Right kidney (tissue), 1 donor: ENCODE results near the gene LILRA5.
"Not testable (repeated sequence)": the region's sequence is repeated elsewhere in the genome, so short reads cannot be mapped to it uniquely, and the experiment has no call there.

ENCODE experiments used
- DNase-seq: peaks from one replicate; pipeline ENCODE4 v3.0.0-alpha.2; 2016

Gene LILRA5

DNA sequence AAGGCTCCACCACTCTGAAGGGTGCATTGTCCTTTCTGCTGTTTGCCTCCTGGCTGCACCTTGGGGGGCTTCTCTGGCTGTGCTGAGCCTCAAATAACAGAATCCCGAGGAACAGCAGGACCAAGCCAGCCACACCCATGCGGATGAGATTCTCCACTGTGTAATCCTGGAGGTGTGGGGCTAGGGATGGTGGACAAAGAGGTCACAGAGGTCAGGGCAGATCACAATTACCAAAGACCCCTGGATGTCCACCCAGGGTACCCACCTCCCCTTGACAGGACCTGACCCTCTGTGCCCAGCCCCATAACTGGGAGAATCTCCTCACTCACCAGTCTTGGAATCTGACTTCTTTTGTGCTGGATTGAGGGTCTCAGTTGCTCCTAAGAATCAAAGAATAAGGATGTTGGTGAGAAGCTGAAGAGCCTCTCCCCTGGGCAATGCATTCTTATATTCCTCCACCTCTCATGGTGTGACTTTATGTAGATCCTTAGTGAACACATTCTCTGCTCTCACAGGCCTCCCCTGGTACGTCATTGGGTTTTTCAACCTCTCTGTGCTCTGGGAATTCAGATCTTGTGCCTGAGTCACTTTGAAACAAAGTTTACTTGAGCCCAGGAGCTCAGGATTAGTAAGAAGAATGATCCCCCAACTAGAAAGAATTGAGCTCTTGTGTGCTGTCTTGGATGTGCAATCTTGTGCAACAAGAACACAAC, 20.8 kb upstream of the LILRA5 start:
- DNase-seq: no peak

DNA sequence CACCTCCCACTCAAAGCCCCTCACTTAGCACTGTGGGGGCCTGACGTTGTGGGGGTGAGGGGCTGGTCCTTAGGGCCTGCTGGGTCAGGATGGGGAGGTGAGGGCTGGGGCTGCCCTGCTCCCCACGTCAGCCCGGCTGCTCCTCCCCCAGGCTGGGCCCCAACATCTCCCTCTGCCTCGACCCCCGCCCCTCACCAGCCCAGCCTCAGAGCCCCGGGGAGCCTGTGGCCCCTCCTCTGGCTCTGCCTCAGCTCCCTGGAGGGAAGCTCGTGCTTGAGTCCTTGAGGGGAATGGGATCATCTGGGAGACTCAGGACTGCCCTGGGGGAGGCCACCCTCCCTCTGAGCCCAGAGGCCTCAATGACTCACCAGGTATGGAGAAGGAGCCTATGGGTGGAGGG, 19.2 kb upstream of the LILRA5 start:
- DNase-seq: no peak

DNA sequence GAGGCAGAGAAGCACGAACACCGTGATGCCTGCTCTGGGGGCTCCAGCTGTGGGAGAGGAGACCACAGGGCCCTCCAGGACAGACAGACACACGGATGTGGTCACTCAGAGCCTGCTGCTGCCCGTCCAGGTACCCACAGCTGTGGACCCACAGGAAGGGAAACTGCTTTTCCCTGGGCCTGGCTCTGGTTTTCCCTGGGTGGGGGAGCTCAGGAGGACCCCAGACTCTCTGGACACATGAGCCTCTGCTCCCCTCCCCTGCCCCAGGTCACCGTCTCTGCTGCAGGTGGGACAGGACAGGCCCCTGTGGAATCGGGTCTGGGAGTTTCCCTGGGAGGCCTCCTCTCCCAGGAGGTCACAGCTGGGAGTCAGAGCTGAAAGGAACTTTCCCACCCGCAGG, 18.7 kb upstream of the LILRA5 start:
- no peak for DNase-seq

DNA sequence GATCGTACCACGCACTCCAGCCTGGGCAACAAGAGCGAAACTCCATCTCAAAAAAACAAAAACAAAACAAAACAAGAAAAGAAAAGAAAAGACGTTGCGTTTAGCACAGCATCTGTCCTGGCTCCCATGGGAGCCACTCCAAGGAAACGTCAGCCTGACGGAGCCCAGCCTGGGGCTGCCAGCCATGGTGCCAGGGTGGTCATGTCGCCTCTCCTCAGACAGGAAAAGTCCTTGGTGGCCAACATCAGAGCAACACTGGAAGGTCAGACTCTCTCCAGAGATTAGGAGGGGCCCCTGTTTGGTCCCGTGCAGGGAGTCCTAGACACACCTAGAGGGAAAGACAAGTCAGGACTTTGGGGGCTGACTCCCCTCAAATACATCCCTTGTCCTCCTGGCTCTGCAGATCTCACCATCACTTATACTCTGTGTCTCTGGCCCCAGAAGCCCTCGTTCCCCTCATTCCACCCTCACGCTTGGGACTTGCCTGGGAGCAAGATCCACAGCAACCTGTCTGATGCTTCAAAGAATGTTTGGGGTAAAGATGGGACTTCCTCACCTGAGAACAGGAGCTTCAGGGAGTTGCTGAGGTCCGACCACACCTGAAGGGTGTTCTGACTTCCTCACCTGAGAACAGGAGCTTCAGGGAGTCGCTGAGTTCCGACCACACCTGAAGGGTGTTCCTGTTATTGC, 16.7 kb upstream of the LILRA5 start:
- no peak for DNase-seq

DNA sequence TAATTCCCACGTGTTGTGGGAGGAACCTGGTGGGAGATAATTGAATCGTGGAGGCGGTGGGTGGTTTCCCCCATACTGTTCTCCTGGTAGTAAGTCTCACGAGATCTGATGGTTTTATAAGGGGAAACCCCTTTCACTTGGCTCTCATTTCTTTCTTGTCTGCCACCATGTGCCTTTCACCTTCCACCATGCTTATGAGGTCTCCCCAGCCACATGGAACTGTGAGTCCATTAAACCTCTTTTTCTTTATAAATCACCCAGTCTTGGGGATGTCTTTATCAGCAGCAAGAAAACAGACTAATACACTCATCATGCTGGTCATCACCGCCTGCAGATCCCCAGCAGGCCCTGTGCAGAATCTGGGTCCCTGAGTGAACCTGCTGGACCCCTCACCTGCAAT, 15.8 kb upstream of the LILRA5 start:
- DNase-seq: not testable (repeated sequence)

DNA sequence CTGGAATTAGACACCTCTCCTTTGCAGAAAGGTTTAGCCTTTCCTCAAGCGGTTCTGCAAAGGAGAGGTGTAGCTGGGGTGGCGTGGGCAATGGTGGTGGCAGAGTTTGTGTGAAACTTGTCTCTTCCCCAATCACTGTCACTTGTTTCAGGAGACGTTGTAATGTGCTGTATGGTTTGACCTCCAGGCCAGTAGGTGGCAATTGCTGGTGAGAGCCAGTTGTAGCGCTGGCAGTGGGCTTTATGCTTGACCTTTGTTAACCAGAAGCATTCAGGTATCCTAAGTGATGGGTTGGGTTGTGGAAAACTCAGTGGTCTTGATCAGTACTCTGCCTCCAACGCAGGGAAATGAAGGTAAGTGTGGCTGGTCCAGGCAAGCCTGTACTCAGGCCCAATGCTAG, 12.7 kb upstream of the LILRA5 start:
- DNase-seq: no peak

DNA sequence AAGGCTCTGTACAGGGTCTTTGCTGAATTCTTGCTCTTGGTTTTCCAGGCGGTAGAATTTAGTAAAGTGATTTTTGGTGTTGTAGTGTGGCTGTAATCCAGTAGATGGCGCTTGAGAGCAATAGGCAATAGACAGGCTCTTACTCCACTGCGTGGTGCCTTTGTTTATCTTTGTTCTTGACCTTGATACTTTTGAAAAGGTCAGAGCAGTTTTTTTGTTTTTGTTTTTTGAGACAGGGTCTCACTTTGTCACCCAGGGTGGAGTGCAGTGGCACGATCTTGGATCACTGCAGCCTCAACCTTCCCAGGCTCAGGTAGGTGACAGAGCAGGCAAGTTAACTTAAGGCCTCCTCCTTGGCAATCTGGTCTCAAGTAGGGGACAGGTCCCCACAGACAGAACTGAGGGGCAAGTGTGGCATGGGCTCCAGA, 12.2 kb upstream of the LILRA5 start:
- peak; percentile 15 for DNase-seq

DNA sequence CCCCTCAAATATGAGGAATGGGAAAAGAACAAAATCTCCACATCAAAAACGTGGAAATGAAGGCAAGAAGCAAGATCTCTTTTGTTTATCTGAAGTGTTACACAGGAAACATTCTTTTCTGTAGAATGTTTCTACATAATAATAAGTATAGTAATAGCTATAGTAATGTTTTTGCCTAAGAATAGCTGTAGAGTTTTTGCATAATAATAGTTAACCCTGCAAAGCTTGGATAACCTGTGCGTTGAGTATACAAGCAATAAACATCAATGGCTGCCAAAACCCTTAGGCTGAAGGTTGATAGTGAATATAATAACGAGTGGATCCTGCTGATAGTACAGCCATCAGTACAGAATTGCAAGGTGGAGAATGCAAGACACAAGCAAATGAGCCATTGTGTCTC, 11.1 kb upstream of the LILRA5 start:
- no peak for DNase-seq

DNA sequence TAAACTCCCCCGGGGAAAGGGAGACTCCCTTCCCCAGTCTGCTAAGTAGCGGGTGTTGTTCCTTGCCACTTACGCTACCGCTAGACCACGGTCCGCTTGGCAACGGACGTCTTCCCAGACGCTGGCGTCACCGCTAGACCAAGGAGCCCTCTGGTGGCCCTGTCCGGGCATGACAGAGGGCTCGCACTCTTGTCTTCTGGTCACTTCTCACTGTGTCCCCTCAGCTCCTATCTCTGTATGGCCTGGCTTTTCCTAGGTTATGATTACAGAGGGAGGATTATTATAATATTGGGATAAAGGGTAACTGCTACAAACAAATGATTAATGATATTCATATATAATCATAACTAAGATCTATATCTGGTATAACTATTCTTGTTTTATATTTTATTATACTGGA, 10.0 kb upstream of the LILRA5 start:
- not testable (repeated sequence) for DNase-seq

DNA sequence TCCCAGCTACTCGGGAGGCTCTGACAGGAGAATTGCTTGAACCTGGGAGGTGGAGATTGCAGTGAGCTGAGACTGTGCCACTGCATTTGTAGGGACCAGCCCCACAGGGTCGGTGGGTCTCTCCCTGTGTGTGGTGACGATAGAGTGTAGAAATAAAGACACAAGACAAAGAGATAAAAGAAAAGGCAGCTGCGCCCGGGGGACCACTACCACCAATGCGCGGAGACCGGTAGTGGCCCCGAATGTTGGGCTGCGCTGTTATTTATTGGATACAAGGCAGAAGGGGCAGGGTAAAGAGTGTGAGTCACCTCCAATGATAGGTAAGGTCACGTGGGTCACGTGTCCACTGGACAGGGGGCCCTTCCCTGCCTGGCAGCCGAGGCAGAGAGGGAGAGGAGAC, 9.3 kb upstream of the LILRA5 start:
- not testable (repeated sequence) for DNase-seq

DNA sequence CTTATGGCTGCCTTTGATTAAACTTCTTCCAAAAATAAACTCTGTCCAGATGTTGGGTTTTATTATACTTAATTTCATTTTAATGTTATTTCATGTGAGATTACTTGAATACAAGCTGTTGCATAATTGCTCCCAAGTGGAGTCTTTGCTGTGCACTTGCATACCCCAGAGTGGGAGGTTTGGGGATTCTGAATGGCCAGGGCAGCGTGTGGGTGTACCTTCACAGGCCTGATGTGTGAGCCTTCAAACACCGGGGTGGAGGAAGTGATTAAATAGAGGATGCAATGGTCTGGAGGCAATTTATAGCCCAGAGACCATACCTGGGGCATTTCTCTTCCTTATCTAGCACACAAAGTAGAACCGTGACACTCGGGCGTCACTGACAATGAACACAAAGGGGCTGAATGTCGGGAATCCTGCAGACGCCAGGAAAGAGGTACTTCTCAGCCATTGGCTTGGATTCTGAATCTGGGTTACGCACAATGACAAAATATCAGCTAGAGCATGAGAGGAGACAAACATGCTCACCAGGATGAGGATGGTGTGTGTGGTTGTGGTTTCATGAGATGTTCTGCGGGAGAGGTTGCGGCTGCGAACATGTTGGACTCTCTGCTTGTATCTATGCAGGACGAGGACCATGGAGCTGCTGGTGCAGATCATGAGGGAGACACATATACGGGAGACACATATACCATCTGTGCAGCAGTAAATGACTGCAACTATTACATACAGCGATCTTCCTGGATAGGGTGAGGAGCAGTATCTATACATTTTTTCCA, 7.1 kb upstream of the LILRA5 start:
- DNase-seq: no peak

DNA sequence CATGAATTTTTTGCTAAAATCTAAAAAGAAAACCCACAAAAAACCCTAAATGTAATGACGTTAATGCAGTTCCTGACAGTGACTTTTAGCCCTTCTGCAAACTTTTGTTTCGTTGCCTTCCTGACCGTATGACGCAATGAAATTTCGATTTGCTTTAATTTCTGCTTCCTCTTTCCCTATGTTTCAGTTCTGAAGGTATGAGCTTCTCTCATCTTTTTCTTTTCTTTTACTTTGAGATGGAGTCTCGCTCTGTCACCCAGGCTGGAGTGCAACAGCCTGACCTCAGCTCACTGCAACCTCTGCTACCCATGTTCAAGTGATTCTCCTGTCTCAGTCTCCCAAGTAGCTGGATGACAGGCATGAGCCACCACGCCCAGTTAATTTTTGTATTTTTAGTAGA, 6.1 kb upstream of the LILRA5 start:
- no peak for DNase-seq

DNA sequence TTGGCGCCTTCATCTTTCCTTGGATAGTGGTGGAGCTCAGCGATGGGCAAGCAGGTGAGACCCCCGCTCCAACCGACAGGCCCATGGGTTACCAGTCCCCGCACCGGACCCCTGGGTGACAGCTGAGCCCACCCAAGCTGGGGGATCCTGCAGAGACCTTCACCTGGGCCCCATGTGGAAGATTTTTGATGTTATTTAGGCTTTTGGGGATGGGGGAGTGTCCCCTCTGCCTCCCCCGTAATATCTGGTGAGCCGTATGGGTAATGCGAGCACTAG, 4.9 kb upstream of the LILRA5 start:
- no peak for DNase-seq

DNA sequence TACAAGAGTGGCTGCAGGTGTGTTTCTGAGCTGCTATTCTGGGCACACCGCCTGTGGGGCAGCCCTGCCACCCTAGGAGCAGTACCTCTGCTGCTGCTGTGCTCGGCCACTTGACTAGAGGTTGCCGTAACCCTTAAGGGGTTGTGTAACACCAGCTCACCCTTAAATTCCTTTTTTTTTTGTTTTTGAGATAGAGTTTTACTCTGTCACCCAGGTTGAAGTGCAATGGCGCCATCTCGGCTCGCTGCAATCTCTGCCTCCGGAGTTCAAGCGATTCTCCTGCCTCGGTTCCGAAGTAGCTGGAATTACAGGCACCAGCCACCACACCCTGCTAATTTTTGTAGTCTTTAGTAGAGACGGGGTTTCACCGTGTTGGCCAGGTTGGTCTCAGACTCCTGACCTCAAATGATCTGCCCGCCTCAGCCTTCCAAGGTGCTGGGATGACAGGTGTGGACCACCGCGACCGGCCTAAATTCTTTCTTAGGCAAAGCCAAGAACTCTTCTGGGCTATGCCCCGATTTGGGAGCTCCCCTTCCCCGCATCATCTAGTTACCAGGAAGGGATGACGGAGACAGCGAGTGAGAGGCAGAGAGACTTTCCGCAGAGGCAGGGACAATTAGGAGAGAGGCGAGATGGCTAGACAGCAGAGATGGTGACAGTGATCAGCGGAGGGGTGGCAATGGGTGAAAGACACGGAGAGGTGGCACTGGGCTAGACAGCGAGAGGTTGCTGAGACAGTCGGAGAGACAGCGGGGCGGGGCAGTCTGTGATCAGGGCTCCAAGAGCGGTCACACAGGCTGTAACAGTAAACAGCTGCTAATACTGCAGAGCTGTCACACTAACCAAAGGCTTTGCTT, 4.4 kb upstream of the LILRA5 start:
- no peak for DNase-seq

DNA sequence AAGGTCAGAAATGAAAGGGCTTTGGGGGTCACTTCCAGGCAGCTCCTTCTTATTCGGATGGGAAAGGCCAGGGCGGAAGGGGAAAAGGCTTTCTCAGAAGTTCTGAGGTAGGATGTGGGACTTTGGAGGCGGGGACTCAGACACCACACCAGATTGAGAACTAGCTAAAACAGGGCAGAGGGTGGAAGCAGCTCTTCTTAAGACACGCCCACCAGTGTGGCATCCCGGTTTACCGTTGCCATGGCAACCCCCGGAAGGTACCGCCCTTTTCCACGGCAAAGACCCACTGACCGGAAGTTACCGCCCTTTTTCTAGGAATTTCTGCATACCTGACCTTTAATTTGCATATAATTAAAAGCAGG, 3.8 kb upstream of the LILRA5 start:
- DNase-seq: no peak

DNA sequence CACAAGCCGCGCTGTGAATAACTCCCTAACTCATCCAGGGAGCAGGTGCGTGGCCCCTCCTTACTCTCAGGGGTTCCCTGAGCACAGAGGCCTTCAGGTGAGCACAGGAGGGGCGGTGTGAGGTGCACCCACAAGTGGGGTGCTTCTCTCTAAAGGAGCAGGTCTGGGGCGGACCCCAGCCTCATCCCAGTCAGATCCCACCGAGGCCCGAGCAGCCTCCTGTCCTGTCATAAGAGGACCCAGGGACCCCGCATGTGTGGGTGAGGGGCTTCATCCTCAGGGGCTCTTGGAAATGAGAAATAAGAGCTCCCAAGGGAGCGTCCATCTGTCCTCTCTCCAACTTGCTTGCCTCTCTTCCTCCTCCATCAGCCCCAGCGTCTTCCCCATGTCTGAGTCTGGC, 3.0 kb upstream of the LILRA5 start:
- no peak for DNase-seq

DNA sequence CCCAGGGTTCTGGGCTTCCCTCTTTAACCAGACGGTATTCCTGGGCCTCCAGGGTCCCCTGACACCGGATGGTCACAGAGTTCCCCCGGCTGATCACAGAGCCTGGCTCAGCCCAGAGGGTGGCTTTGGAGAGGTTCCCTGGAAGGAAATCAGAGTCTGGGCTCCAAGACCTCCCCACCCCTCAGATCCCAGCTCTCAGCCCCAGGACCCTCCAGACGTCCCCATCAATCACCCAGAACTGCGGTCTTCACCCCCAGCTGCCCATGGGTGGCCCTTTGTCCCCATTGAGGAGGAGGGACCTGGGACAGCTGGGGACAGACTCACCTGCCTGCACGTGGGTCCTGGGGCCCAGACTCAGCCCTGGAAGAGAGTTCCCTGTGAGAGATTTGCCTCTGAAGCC, 955 bp downstream of the LILRA5 start:
- no peak for DNase-seq

DNA sequence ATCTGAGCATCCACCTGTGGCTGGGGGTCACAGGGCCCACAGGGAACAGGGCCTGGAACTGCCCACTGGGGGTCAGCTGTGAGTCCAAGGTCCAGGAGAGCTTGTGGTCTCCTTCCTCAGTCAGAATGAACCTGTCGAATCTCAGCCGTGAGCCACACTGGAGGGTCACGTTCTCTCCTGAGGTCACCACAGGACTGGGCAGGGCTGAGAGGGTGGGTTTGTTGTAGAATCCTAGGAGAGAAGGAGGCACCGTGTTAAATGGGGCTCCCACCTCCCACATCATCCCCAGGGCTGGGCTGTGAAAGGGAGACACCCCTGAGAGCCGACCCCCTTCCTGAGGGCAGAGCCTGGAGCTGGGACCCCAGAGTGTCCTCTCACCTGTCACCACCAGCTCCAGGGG, 1.5 kb downstream of the LILRA5 start:
- DNase-seq: no peak

DNA sequence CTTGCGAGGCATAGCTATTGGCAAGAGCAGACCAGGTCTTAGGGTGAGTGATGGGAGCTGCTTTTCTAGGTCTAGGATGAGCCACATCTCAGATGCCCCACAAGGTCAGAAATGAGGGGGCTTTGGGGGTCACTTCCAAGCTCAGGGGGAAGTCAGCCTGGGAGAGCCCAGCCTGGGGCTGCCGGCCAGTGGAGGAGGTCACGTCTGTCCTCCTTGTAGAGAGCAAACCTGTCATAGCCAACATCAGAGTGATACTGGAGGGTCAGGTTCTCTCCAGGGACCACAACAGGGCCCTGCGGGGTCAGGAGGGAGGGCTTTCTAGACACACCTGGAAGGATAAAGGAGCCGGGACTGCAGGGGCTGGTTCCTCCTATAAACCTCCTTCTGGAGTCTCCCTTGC, 2.4 kb downstream of the LILRA5 start:
- no peak for DNase-seq

DNA sequence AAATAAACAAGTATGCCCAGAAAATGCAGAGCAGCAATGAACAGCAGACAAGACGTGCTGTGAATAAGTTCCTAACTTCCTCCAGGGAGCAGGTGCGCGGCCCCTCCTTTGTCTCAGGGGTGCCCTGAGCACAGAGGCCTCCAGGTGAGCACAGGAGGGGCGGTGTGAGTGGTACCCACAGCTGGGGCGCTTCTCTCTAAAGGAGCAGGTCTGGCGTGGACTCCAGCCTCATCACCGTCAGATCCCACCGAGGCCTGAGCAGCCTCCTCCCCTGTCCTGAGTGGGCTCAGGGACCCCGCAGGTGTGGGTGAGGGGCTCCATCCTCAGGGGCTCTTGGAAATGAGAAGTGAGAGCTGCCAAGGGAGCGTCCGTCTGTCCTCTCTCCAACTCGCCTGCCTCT, 3.2 kb downstream of the LILRA5 start:
- DNase-seq: no peak

DNA sequence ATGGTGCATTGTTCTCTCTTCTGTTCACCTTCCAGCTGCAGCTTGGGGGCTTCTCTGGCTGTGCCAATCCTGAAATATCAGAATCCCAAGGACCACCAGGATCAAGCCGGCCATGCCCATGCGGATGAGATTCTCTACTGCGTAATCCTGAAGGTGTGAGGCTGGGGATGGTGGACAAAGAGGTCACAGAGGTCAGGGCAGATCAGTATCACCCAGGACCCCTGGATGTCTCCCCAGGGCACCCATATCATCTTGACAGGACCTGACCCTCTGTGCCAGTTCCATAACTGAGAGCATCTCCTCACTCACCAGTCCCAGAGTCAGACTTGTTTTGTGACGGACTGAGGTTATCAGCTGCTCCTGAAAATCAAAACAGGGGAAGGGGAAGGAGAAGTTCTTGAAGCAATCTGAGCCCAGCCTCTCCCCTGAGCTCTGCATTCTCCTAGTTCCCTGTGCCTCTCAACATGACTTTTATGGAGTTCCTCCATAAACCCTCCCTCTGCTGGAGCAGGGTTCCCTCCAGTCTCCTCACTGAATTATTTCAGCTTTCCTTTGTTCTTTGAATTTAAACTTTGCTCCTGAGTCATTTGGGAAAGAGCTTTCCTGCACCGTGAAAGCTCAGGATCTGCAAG, 5.5 kb downstream of the LILRA5 start:
- no peak for DNase-seq

DNA sequence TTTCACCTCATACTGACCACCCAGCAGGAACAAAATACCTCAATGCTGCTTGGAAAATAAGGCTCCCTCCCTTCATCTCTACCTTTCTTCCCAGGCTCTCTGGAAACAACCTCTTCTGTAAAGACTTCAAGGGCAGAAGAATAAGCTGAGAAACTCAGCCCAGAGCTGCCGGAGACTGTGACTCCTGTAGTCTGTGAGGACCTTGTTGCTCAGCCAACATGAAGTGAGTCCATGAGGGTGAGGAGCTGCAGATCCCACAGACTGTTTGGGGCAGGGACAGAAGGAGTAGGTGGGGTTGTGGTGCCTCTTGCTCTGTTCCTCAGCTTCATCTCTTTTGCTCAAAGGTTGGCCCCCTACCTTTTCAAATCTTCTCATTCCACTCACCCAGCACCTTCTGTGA, 7.8 kb downstream of the LILRA5 start:
- no peak for DNase-seq

DNA sequence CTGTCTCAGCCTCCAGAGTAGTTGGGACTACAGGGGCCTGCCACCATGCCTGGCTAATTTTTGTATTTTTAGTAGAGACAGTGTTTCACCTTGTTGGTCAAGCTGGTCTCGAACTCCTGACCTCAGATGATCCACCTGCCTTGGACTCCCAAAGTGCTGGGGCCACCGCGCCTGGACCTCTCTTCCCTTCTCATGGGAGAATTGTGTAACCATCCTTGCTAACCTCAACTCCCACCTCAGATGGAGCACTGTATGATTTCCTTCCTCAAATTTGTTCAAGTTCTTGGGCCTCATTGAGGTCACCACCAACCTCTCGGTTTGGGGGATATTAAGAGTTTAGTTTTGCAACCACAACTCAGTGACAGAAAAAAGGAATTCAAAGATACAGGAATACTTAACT, 10.7 kb downstream of the LILRA5 start:
- DNase-seq: no peak
